Prostate gland (tissue), 2 donors: Measurements from ENCODE around the gene STX7.

Experiments used
- CTCF ChIP-seq, 4 experiments: fragments of 200-600 bp in 2 of 4; fragments of 450-650 bp in 2 of 4; sonication (generic) in 2 of 4; IDR thresholded peaks; 1 replicate in 3 of 4; 2 replicates in 1 of 4; pipeline ENCODE4 v1.5.1; 2016 to 2019; ENCODE audit warnings: antibody characterized with exemption in 4 of 4, mild to moderate bottlenecking in 2 of 4, moderate library complexity in 2 of 4
- POLR2A ChIP-seq: fragments of 450-650 bp; IDR thresholded peaks from one replicate; pipeline ENCODE4 v1.6.1; 2016; ENCODE audit warnings: antibody characterized with exemption, mild to moderate bottlenecking

- TF ChIP-seq CTCF (IDR thresholded peaks at IDR 0.05) (no peak), POLR2A (no peak)
These were observed 33.8 kb downstream of the STX7 start for GRCh38 chr6:132479131-132479530.
